Measurements from ENCODE around the gene EMC1. TPM values are rescaled to one million over a fixed set of nuclear protein-coding genes. Genes with fewer than 3 reads are reported as not detected.
"Not testable (repeated sequence)": the region's sequence is repeated elsewhere in the genome, so short reads cannot be mapped to it uniquely, and the experiment has no call there.

The EMC1 gene
- total and polyA plus RNA-seq, 9 donors, result 29.0 to 43.3 (median 34.6) TPM

- Histone ChIP-seq H3K4me3 (ENCODE audit: low read length) (no peak overlapping the region), H3K36me3 (ENCODE audit: control insufficient read depth, insufficient read depth, low read length) (peaks cover 37% of the 10 kb centered on the region), H3K9me3 (replicated peaks; ENCODE audit: control insufficient read depth, low read depth, low read length) (no peaks in the 10 kb centered on the region), H3K4me1 (ENCODE audit: control insufficient read depth, insufficient read depth, low read length) (peaks cover 15% of the 10 kb centered on the region), H3K27me3 (ENCODE audit: control insufficient read depth, insufficient read depth, low read length) (no peaks in the 10 kb centered on the region), H3K27ac (ENCODE audit: low read length) (no peak overlapping the region)
- no peak for DNase-seq
- 67% methylated on average over 4 of the region's 5 CpGs for WGBS (ENCODE audit: insufficient coverage)
These were observed 10.7 kb upstream of the EMC1 start for GRCh38 chr1:19262047-19262446.

- Histone ChIP-seq H3K36me3 (ENCODE audit: control insufficient read depth, insufficient read depth, low read length) (peaks cover 51% of the 10 kb centered on the region), H3K27ac (ENCODE audit: low read length) (peak overlapping the region; percentile 74)
These were observed 9.2 kb upstream of the EMC1 start for GRCh38 chr1:19260211-19261138.

GRCh38 chr1:19258353-19258752 lies 7.0 kb upstream of the EMC1 start:
- H3K27me3 ChIP-seq (ENCODE audit: control insufficient read depth, insufficient read depth, low read length), result no peaks in the 10 kb centered on the region
- DNase-seq, result no peak
- H3K27ac ChIP-seq (ENCODE audit: low read length), result no peak overlapping the region
- peaks cover 19% of the 10 kb centered on the region for H3K4me1 ChIP-seq (ENCODE audit: control insufficient read depth, insufficient read depth, low read length)
- H3K36me3 ChIP-seq (ENCODE audit: control insufficient read depth, insufficient read depth, low read length), result peaks cover 55% of the 10 kb centered on the region
- H3K4me3 ChIP-seq (ENCODE audit: low read length), result no peak overlapping the region
- WGBS (ENCODE audit: insufficient coverage), result 82% methylated on average over 4 of the region's 10 CpGs
- H3K9me3 ChIP-seq (replicated peaks; ENCODE audit: control insufficient read depth, low read depth, low read length), result no peaks in the 10 kb centered on the region

More at GRCh38 chr1:19260211-19261138, 9.2 kb upstream of the EMC1 start:
- Histone ChIP-seq H3K4me1 (ENCODE audit: control insufficient read depth, insufficient read depth, low read length) (peaks cover 15% of the 10 kb centered on the region), H3K9me3 (replicated peaks; ENCODE audit: control insufficient read depth, low read depth, low read length) (no peaks in the 10 kb centered on the region), H3K27me3 (ENCODE audit: control insufficient read depth, insufficient read depth, low read length) (no peaks in the 10 kb centered on the region), H3K4me3 (ENCODE audit: low read length) (no peak overlapping the region)
- WGBS (ENCODE audit: insufficient coverage), result 62% methylated on average over 14 of the region's 21 CpGs
- peak; percentile 70 for DNase-seq

- Histone ChIP-seq H3K4me3 (ENCODE audit: low read length) (no peak overlapping the region), H3K4me1 (ENCODE audit: control insufficient read depth, insufficient read depth, low read length) (peaks cover 29% of the 10 kb centered on the region), H3K27me3 (ENCODE audit: control insufficient read depth, insufficient read depth, low read length) (no peaks in the 10 kb centered on the region), H3K9me3 (replicated peaks; ENCODE audit: control insufficient read depth, low read depth, low read length) (no peaks in the 10 kb centered on the region), H3K27ac (ENCODE audit: low read length) (no peak overlapping the region), H3K36me3 (ENCODE audit: control insufficient read depth, insufficient read depth, low read length) (peaks cover 55% of the 10 kb centered on the region)
- DNase-seq, result no peak
- 69% methylated on average over 12 of the region's 15 CpGs for WGBS (ENCODE audit: insufficient coverage)
These were observed 6.0 kb upstream of the EMC1 start for GRCh38 chr1:19257178-19257914.

- DNase-seq; H3K27ac ChIP-seq (ENCODE audit: low read length); H3K27me3 ChIP-seq (ENCODE audit: control insufficient read depth, insufficient read depth, low read length); H3K9me3 ChIP-seq (replicated peaks; ENCODE audit: control insufficient read depth, low read depth, low read length); H3K4me3 ChIP-seq (ENCODE audit: low read length): not testable (repeated sequence)
- Histone ChIP-seq H3K36me3 (ENCODE audit: control insufficient read depth, insufficient read depth, low read length) (peaks cover 55% of the 10 kb centered on the region), H3K4me1 (ENCODE audit: control insufficient read depth, insufficient read depth, low read length) (peaks cover 30% of the 10 kb centered on the region)
- 89% methylated on average over 2 of the region's 5 CpGs for WGBS (ENCODE audit: insufficient coverage)
These were observed 5.0 kb upstream of the EMC1 start for GRCh38 chr1:19256301-19256700.

- Histone ChIP-seq H3K4me3 (ENCODE audit: low read length) (no peak overlapping the region), H3K36me3 (ENCODE audit: control insufficient read depth, insufficient read depth, low read length) (peaks cover 49% of the 10 kb centered on the region), H3K27ac (ENCODE audit: low read length) (no peak overlapping the region), H3K27me3 (ENCODE audit: control insufficient read depth, insufficient read depth, low read length) (no peaks in the 10 kb centered on the region), H3K9me3 (replicated peaks; ENCODE audit: control insufficient read depth, low read depth, low read length) (no peaks in the 10 kb centered on the region), H3K4me1 (ENCODE audit: control insufficient read depth, insufficient read depth, low read length) (peaks cover 26% of the 10 kb centered on the region)
- no peak for DNase-seq
- WGBS (ENCODE audit: insufficient coverage), result no CpG with 5 or more reads among the region's 4 CpGs
These were observed 4.0 kb upstream of the EMC1 start for GRCh38 chr1:19255288-19255687.

GRCh38 chr1:19254416-19254815 lies 3.1 kb upstream of the EMC1 start:
- H3K4me3 ChIP-seq (ENCODE audit: low read length), result no peak overlapping the region
- H3K27me3 ChIP-seq (ENCODE audit: control insufficient read depth, insufficient read depth, low read length), result no peaks in the 10 kb centered on the region
- H3K9me3 ChIP-seq (replicated peaks; ENCODE audit: control insufficient read depth, low read depth, low read length), result no peaks in the 10 kb centered on the region
- no peak overlapping the region for H3K27ac ChIP-seq (ENCODE audit: low read length)
- H3K4me1 ChIP-seq (ENCODE audit: control insufficient read depth, insufficient read depth, low read length), result peaks cover 22% of the 10 kb centered on the region
- no peak for DNase-seq
- H3K36me3 ChIP-seq (ENCODE audit: control insufficient read depth, insufficient read depth, low read length), result peaks cover 41% of the 10 kb centered on the region

- Histone ChIP-seq H3K36me3 (ENCODE audit: control insufficient read depth, insufficient read depth, low read length) (peaks cover 13% of the 10 kb centered on the region), H3K4me1 (ENCODE audit: control insufficient read depth, insufficient read depth, low read length) (peaks cover 22% of the 10 kb centered on the region), H3K4me3 (ENCODE audit: low read length) (peak overlapping the region; percentile 97), H3K9me3 (replicated peaks; ENCODE audit: control insufficient read depth, low read depth, low read length) (no peaks in the 10 kb centered on the region), H3K27me3 (ENCODE audit: control insufficient read depth, insufficient read depth, low read length) (no peaks in the 10 kb centered on the region), H3K27ac (ENCODE audit: low read length) (peak overlapping the region; percentile 96)
- WGBS (ENCODE audit: insufficient coverage), result 2% methylated on average over 9 of the region's 14 CpGs
- no peak for DNase-seq
These were observed 557 bp downstream of the EMC1 start for GRCh38 chr1:19250629-19251304.

GRCh38 chr1:19240673-19241538 lies 10.4 kb downstream of the EMC1 start:
- H3K27ac ChIP-seq (ENCODE audit: low read length), result no peak overlapping the region
- 40% methylated on average over 1 of the region's 7 CpGs for WGBS (ENCODE audit: insufficient coverage)
- no peaks in the 10 kb centered on the region for H3K27me3 ChIP-seq (ENCODE audit: control insufficient read depth, insufficient read depth, low read length)

More at GRCh38 chr1:19240673-19241538, 10.4 kb downstream of the EMC1 start:
- H3K9me3 ChIP-seq (replicated peaks; ENCODE audit: control insufficient read depth, low read depth, low read length), result no peaks in the 10 kb centered on the region
- H3K4me3 ChIP-seq (ENCODE audit: low read length), result no peak overlapping the region
- H3K36me3 ChIP-seq (ENCODE audit: control insufficient read depth, insufficient read depth, low read length), result peaks cover 86% of the 10 kb centered on the region
- no peaks in the 10 kb centered on the region for H3K4me1 ChIP-seq (ENCODE audit: control insufficient read depth, insufficient read depth, low read length)
- peak; percentile 33 for DNase-seq

Measured in muscle of leg (tissue), 11 donors.